HG03066 (cell line): ENCODE results near the gene C4orf50.
"Not testable (repeated sequence)": the region's sequence is repeated elsewhere in the genome, so short reads cannot be mapped to it uniquely, and the experiment has no call there.

Experiments
- ATAC-seq: cut with Tn5 transposase; IDR thresholded peaks from one replicate; pipeline ENCODE4 v1.9.1; 2021; ENCODE audit warnings: low read depth; ENCODE audit not compliant: unreplicated experiment

The C4orf50 gene

GRCh38 chr4:5995901-5996623 is 22.2 kb downstream of the C4orf50 start:
- ATAC-seq: no peak

DNA sequence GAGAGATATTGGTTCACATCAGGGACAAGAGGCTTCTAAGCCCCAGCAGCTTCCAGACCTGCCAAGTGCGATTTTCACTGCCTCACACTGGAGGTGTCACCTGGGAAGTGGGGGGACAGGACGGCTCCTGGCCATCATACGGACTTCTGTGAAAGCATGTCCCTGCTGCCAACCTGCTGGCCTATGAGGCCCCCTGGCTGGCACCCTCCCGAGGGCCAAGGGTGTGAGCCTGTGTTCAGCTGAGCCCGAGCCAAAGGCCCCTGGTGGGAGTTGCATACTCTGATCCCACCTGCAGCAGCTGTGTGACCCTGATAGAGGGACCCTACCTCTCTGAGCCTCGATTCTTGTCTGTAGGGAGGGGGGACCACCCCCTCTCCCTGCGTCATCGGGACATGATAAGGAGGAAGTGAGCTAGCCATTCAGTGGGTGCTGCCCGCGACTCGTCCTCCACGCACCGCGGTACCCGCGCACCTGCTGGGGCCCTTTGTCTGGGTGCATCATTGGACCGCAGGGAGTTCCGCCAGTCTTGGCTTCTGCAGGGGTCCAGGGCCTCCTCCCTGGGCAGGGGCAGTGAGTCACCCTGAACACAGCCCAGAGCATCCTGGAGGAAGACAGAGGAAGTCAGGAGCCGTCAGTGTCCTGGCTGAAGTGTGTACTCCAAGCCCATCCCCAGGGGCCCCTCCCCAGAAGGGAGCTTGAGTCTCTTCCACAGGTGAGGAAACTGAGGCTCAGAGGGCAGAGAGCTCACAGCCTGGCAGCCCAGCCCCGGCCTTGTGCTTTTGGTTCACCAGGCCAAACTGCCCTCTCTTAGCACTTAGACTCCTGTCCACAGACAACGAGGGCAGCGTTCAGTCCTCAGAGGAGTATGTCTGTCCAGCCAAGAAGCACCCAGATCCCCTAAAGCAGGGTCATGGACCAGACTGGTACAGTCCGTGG is 24.1 kb downstream of the C4orf50 start:
- ATAC-seq: no peak

DNA sequence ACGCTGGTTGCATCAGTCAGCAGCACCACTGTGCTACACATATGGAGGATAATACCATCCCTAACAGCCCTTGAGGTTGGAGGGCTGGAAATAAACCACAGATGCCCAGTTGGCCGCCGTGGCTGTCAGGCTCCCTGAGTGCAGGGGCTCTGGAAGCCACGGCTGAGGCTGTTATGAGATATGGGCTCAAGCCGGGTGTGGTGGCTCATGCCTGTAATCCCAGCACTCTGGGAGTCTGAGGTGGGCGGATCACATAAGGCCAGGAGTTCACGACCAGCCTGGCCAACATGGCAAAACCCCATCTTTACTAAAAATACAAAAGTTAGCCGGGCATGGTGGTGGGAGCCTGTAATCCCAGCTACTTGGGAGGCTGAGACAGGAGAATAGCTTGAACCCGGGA is 24.9 kb downstream of the C4orf50 start:
- not testable (repeated sequence) for ATAC-seq

DNA sequence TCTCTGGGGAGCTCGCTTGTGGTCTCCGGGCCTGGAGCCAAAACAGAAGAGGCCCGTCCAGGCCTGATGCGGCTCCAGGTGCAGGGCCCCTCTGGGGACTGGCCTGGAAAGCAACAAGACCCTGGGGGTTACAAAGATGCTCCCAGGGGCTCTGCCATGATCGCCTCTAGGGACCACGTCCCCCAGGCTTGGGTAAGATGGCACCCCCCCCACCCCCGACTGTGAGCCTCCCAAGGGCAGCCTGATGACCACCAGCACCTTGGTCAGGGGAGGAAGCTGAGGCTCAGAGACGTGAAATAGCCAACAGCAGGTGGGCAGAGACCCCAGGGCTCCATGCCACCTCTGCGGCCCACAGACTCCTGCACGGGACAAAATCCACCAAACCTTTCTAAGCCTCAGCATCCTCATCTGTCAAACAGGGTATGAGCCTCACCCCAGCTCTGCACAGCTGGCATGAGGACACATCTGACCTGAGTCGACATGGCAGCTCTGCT is 25.4 kb downstream of the C4orf50 start:
- no peak for ATAC-seq

DNA sequence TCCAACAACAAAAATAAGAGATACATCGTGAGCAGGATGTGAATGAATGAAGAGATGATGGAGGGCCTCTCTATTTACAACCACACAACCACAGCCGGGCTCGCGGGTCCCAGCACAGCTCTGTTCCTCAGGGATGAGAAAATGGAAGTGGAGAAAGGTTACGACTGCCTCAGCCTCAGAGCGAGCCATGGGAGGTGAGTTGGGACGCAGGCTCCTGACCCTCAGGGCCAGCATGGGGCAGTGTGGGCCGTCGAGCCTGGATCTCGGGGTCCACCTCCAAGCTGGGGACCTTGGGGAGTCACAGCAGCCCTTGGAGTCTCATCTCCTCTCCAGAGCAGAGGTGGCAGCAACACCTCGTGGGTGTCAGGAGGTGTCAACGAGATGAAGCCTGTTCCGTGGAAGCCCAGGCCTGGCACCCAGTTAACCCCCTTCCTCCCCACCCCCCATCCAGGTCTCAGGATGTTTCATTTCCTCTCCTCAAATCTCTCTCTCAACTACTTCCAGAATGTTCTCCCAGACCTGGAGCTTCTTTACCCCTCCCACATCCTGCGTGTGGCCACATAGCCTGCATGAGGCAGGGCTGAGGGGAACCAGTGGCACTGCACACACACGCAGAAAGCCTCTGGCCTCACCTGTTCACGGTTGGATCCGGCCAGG is 25.9 kb downstream of the C4orf50 start:
- ATAC-seq: no peak

GRCh38 chr4:5991405-5991804 is 26.8 kb downstream of the C4orf50 start:
- no peak for ATAC-seq

DNA sequence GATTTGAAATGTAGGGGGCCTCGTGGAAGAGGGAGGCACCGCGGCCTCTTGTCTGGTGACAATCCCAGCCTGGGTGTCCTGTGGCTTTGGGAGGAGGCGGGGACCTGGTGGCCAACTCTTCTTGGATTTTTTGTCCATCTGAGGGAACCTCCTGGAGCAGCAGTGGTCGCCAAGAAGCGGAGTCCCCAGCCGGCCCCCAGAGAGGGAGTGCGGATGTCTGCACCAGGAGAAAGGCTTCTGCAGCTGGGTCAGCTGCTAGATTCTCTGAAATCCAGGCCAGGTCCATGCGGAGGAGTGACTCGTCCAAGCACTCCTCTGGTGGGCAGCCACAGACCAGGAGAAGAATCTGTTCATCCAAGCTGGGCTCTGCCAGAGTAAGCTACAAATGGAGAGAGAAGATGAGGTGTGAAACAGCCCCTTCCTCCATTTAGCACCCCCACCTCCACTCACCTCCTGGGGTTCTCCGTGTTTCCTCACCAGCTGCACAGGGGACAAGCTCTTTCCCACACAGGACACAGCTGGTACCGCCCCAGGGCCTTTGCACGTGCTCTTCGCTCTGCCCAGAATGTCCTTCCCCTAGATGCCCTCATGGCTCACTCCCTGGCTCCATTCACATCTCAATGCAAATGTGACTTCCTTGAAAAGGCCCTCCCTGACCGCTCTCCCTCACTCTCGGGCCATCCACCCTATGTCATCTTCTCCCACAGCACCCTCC is 27.6 kb downstream of the C4orf50 start:
- ATAC-seq: no peak

- no peak for ATAC-seq
Observed at GRCh38 chr4:5989236-5990225, 28.7 kb downstream of the C4orf50 start.

- ATAC-seq: no peak
Observed at GRCh38 chr4:5988086-5988845, 30.0 kb downstream of the C4orf50 start.

DNA sequence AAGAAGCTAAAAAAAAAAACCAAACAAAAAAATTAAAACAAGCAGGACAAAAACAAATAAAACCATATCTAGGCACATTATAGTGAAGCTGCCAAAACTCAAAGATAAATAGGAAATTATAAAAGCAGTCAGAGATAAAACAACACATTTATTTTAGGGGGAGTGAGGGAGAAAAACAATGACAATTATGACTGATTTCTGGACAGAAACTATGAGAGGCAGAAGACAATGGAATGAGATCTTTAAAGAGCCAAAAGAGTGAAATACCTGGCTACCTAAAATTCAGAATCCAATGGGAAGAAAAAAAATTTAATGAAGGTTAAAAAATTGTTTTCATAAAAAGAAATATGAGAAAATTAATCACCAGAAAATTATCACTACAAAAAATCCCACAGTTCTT is 33.4 kb downstream of the C4orf50 start:
- ATAC-seq: no peak

GRCh38 chr4:5982156-5982973 is 35.9 kb downstream of the C4orf50 start:
- ATAC-seq: no peak

DNA sequence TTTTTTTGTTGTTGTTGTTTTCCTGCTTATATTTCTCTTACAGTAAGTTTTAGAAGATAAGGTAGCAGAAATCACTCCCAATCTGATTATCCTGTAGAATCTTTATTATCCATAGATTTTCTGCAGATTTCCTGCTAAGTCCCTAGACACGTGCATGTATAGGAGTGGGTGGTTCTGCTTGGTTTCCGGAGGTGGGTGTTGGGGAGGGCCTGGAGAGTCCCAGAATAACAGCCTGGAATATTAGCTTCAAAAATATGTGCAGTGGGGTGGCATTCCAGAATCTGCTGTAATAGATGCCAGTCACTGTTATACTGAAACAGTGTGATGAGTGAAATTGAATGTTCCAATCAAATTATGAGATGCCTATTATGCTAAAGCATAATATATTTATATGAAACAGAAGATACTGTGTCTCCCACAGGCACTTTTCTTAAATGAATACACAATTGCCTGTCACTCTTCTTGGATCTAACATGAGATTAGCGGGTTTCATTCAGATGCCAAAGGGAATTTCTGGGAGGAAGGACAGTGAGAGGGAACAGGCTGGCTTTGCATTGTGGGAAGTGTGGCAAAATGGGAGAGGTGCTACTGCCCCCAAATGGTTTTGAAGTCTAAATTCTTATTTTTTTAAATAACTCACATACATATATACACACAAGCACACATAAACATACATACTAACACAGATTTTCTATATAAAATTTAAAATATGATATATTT is 37.6 kb downstream of the C4orf50 start:
- ATAC-seq: no peak

GRCh38 chr4:5979981-5980380 is 38.2 kb downstream of the C4orf50 start:
- ATAC-seq: no peak

DNA sequence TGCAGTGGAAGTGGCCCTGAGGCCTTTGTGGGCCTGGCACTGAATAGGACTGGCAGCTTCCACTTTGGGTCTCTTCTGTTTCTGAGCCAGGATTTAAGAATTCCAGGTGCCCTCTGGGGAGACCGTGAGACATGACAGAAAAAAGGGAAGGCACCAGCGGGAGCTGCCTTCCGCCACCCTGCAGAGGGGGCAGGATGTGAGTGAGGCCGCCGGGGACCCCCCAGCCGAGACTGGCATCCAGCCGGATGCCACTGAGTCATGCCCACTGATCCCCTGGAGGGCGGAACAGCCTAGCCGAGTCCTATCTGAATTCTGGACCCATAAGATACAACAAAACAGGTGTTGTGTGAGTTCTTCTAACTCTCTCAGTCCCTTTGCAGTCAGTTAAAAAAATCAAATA is 41.3 kb downstream of the C4orf50 start:
- ATAC-seq: no peak

- no peak for ATAC-seq
Observed at GRCh38 chr4:5976431-5976830, 41.8 kb downstream of the C4orf50 start.

DNA sequence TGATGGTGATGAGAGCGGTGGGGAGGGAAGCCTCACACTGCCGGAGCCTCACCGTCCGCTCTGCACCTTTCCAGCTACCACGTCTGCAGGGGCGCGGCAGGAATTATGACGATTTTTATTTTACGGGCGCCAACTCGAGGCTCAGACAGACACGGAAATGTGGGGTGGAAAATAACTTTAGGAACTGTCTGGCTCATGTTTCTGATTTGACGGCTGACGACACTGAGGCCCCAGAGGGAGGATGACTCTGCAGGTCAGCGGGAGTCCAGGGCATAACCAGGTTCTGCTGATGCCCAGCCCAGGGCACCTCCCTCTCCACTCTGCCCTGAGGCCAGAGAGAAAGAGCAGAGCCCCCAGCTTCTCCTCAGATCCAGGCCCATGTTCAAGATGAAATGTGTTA is 43.9 kb downstream of the C4orf50 start:
- ATAC-seq: no peak
